ENCODE results near the gene PRG3.
"Not testable (repeated sequence)": the region's sequence is repeated elsewhere in the genome, so short reads cannot be mapped to it uniquely, and the experiment has no call there.

The PRG3 gene

DNA sequence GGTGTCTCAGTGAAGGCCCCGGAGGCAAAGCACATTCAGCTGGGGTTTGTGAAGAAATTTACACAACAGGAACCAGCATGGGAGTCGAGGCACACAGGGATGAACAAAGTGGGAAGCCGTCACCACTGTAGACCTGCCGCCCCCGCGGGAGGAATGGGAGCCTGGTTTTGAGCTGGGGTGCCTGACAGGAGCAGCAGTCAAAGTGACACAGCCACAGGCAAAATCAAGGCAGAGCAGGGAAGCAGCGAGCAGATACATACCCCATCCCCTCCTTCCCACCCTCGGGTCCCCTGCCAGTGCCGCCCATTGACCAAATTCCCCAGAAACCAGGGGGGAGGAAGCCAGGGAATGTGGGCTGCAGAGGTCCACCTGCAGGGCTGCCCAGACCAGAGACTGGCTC, 22.0 kb downstream of the PRG3 start:
- DNase-seq, result no peak

DNA sequence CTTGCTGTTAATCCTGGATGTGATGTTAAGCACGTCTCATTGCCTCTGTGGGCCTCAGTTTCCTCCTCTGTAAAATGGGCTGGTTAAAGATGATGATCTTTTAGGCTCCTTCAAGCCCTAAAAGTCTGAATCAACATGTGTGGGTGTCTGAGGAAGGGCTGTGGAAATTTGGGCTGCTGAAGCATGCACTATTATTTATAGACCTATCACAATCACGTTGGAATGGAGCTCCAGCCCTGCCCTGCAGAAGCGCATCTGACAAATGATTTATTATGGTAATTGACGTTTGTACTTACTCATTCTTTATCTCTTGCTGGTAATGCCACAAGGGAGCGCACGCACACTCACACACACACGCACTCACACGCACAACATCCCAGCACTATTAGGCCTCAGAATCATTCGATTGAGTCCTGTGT, 22.4 kb downstream of the PRG3 start:
- no peak for DNase-seq

GRCh38 chr11:57357856-57358255, 23.1 kb downstream of the PRG3 start:
- no peak for DNase-seq

- DNase-seq, result no peak
Observed at GRCh38 chr11:57357310-57357709, 23.6 kb downstream of the PRG3 start.

- DNase-seq, result no peak
Observed at GRCh38 chr11:57356268-57356667, 24.7 kb downstream of the PRG3 start.

DNA sequence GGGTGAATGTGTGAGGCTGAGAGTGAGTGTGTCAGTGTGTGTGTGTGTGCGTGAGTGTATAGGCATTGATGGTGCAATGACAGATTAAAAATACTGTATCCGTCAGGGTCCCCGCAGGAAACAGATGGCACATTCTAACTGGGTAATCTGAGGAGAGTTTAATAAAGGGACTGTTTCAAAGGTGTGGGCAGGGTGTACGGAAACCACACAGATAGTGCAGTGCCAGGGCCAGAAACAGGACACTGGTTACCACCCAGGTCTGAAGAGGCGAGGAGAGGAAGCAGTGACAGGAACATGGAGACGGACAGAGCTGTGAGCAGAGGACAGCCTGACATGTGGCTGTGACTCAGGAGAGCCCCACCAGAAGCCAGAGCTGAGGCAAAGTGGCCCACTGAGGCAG, 26.3 kb downstream of the PRG3 start:
- no peak for DNase-seq

- DNase-seq, result no peak
Observed at GRCh38 chr11:57353852-57354251, 27.1 kb downstream of the PRG3 start.

DNA sequence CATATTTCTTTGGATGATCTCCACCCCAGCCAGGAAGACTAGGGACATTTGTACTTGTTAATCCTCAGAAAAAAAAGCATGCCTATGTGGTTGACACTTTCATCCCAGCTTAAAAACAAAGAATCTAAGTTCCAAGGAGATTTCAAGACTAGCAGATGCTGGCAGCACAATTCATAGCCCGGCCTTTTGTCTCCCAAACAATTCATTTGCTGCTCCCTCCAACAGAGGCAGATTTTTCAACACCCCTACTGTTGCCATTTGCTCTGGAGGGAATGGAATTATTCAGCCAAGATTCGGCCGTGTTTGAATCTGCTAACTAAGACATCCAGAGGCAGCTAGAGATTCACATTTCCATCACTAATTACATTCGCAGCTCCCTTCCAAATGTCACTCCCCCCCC, 27.5 kb downstream of the PRG3 start:
- no peak for DNase-seq

DNA sequence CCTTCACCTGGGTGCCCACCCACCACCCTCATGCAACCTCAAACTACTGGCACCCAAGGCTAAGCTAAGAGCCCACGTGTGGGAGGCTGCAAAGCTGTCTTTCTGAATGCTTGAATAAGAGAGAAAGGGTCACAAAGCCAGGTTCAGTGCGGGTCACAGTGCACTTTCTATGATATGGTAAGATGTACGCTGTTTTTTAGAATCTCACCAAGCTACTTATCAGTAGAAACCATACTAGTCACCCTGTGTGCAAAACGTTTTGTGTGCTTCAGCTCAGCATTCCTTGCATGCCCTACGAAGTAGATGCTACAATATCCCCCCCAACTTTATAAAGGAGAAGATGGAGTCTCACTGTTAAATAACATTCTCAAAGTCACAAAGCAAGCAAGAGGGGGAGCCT, 27.9 kb downstream of the PRG3 start:
- no peak for DNase-seq

- peak; percentile 64 for DNase-seq
Observed at GRCh38 chr11:57349491-57350274, 31.3 kb downstream of the PRG3 start.

- DNase-seq, result no peak
Observed at GRCh38 chr11:57348636-57349313, 32.2 kb downstream of the PRG3 start.

DNA sequence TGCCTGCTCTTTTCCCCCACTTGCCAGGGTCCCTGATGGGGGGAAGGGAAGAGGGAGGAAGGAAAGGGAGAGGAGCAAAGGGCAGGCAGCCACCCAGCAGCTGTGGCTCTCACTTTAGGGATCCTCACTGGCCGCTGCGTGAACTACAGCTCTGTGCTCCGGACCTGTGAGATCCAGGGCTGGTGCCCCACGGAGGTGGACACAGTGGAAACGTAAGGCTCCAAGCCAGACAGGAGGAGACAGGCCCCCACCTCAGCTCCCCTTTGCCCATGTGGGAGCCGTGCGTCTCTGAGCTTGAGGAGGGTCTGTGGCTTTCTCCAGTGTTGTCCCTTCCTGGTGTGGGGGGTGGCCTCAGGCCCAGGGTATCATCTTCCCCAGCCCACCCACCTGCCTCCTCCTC, 32.9 kb downstream of the PRG3 start:
- DNase-seq, result no peak

- no peak for DNase-seq
Observed at GRCh38 chr11:57347336-57347735, 33.6 kb downstream of the PRG3 start.

DNA sequence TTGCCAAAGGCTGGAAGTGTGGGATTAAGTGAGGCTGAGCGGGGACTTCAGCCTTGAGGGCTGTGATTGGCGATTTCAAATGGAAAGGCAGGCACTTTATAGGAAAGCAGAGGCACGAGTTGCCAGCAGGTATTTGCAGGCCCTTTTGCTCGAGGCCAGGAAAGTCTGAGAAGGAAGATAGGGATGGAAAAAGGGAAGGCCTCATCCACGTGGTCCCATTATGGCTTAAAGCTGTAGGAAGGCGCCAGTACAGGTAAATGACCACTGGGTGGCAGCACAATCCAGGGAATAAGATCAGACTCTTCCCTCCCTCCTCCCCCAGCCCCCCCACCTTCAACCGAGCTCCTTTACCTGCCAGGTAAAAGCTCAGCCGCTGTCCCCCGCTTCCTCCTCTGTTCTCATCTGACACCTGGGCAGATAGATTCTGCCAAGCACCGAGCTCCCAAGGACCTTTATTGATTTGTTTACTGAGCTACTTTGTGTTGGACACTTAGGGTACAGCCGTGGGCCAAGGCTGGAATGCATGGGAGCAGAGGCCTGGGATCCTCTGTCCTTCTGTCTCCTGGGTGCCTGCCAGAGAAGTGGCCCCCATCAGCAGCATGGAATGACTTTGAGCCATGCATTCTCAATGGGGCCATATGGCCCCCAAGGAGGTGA, 35.3 kb downstream of the PRG3 start:
- DNase-seq, result peak; percentile 72

DNA sequence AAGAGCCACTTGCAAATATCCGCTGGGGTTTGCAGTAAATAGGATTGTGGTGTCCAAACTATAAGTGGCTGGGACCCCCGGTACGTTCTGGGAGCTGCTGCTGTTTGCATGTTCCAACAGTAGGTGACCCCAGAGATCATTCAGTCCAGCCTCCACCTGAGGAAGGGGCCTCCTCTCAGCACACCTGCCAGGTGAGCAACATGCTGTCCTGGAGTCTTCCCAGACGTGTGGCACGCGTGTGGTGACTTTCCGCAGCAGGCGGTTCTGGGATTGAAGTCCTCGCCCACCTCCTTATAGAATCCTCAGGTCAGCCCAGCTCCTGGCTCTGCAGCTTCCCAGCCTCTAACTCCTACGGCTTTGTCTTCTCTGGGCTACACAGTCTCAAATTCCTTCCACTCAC, 36.1 kb downstream of the PRG3 start:
- DNase-seq, result no peak

DNA sequence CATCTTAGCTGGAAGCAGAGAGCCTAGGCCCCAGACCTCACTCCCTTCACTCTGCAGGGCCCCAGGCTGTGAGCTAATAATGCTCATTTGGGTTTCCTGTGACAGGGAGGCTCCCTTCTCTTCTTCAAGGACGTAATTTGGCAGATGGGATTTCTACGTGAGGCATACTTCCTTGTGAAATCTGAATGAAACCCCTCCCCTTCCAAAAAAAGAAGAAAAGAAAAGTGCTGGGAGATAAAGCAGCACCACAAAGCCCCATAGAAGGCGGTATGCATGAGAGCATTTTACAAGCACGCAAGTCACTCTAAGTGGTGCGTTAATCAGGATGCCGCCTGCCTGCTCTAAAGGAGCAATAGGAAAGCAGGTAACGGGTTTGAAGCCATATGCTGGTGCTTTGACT, 37.1 kb downstream of the PRG3 start:
- DNase-seq, result no peak

GRCh38 chr11:57342702-57343101, 38.2 kb downstream of the PRG3 start:
- DNase-seq, result no peak

DNA sequence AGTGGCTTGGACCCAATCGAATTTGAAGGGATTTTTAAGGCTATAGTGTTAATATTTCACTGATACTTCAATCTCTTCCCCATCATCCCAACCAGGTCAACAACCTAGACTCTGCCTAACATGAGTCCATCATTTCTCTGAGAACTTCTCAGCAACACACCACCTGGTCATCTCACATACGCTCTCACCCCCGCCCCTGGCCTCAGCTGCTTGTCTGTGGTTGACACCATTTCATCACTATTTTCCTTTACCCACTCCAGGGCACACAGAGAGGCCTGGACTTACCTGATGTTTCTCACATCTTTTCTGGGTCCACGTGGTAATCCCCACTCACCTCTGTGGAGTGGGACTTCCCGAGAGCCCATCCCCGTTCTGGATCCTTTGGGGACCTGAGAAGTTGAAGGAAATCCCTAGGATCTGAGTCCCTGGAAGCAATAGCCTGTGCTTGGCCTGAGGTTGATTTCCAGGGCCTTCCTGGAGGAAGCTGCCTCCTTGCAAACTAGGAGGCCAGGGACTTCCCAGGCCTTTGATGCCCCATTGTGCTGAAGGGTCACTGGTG, 39.6 kb downstream of the PRG3 start:
- DNase-seq, result no peak

GRCh38 chr11:57340039-57340615, 40.8 kb downstream of the PRG3 start:
- no peak for DNase-seq

DNA sequence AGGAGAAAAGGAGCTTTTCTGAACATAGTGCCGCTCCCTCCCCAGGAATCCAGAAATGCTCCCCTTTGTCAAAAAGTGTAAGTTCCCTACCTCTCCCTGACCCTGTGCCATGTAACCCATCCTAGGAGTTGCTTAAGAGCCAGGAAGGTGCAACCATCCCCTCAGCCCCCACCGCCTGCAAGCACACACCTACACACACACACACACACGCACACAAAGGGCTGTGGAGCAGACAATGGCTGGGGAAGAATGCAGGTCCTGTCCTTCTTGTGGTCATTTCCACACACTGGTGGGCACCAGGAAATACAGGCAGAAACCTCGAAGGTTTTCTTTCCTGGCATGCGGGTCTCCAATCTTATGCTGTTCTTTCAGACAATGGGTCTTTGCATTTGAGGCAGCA, 41.6 kb downstream of the PRG3 start:
- DNase-seq, result no peak

- no peak for DNase-seq
Observed at GRCh38 chr11:57338142-57338541, 42.8 kb downstream of the PRG3 start, which contains the start of gene P2RX3. Gene P2RX3 (plus strand): TSS chr11:57338352. CDS start chr11:57338551, 199 bp downstream.

GRCh38 chr11:57336856-57337255, 44.1 kb downstream of the PRG3 start:
- not testable (repeated sequence) for DNase-seq

DNA sequence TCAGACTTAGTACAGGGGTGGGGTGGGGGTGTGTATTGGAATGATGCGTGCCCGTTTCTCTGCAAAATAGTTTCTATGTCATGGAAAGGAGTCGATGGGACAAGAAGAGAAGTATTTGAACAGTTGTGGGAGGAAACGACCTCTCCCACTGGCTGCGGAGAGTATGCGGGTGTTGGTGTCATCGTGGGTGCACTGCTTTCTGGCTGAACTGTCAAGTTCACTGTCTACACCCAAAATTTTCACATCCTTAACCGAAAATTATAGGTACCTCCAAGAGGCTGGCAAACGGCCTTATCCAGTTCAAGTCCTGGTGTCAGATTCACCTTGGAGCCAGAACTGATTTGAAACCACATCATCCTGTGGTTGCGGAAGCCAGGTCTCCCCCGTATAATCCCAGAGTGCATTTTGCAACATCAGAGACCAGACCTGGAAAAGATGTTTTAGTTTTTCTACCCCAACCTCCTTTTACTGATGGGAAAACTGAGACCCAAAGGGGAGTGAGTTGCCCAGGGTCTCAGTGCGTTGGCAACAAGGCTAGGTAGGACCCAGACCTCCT, 44.8 kb downstream of the PRG3 start:
- no peak for DNase-seq

Measured in activated gamma-delta T cell treated with Interleukin-2 at 50 U/mL for 16 hours (primary cell).